ENCODE measurements around the gene RNFT1. TPM values are rescaled to one million over a fixed set of nuclear protein-coding genes. Genes with fewer than 3 reads are reported as not detected.

The RNFT1 gene, protein sequence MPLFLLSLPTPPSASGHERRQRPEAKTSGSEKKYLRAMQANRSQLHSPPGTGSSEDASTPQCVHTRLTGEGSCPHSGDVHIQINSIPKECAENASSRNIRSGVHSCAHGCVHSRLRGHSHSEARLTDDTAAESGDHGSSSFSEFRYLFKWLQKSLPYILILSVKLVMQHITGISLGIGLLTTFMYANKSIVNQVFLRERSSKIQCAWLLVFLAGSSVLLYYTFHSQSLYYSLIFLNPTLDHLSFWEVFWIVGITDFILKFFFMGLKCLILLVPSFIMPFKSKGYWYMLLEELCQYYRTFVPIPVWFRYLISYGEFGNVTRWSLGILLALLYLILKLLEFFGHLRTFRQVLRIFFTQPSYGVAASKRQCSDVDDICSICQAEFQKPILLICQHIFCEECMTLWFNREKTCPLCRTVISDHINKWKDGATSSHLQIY
- total RNA-seq (2022; extraction: Qiagen RNA extraction; ENCODE audit: low read depth), result 9.7 to 17.4 TPM (median 15.5 TPM) in 5 replicates

DNA sequence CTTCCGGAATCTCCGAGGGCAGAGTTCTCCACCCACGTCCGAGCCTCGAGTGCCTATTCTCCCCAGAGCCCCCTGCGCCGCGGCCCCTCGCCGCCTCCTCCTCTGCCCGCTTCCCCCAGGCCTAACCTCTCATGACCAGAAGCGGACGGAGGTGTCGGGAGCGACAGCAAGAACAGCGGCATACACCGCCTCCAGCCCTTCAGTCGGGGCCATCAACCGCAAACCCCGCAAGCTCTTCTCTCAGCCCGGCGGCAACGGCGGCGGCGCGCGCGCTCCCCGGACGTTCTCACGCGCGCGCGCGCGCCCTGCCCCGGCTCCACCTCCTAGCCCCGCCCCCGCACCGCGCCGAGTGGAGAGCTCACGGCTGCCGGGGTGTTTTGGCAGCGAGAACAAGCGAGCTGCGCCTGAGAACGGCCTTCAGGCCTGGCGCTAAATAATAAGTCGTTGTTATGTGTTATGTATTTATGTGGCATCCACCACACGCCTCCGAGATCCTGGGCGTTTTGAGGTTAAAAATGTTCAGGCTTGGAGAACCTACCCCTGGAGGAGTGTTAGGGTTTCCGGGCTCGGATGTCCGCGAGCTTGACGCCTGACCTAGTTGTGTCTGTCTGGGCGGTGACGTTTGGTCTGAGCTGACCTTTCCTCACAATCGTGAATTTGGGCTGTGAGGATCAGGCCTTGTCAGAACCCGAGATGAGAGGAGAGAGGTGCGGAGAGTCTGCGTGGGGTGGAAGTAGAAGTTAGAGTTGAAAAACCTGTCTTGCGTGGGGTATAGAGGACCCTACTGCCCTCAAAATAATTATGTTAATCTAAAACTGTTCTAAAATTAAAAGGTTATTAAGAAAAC, at the start of gene RNFT1:
TSS of gene RNFT1 (minus strand) at position 259 of the 847 bp plus-strand sequence. CDS start at position 182, 77 bp downstream.

Other genes starting within 250 kb of the RNFT1 start
- gene TUBD1, start 71.8 kb downstream of the RNFT1 start, total RNA-seq (2022; extraction: Qiagen RNA extraction; ENCODE audit: low read depth), result 10.9 to 17.6 TPM (median 13.7 TPM) in 5 replicates
- 44.1 to 55.5 TPM (median 49.4 TPM) in 5 replicates for gene RPS6KB1, start 71.6 kb downstream of the RNFT1 start, total RNA-seq (2022; extraction: Qiagen RNA extraction; ENCODE audit: low read depth)
- gene HEATR6, start 114.2 kb upstream of the RNFT1 start, total RNA-seq (2022; extraction: Qiagen RNA extraction; ENCODE audit: low read depth), result 17.7 to 21.7 TPM (median 20.0 TPM) in 5 replicates
- 0.22 to 0.41 TPM in 2 of 5 replicates, not detected in the others for gene CA4, start 185.2 kb upstream of the RNFT1 start, total RNA-seq (2022; extraction: Qiagen RNA extraction; ENCODE audit: low read depth)